Heart left ventricle (tissue), 16 donors: Measurements from ENCODE around the gene SP140. TPM values are rescaled to one million over a fixed set of nuclear protein-coding genes. Genes with fewer than 3 reads are reported as not detected.
"Not testable (repeated sequence)": the region's sequence is repeated elsewhere in the genome, so short reads cannot be mapped to it uniquely, and the experiment has no call there.

ENCODE experiments used
- ATAC-seq, 4 donors: fragments of 200-7000 bp; cut with Tn5 transposase; one replicate each; pipeline ENCODE4 v1.9.1; 2020 to 2022; ENCODE audit warnings: moderate library complexity in 4 of 4, mild to moderate bottlenecking in 3 of 4, moderate number of reproducible peaks in 1 of 4
- DNase-seq, 5 donors: peaks; one replicate each; pipeline ENCODE4 v3.0.0-alpha.2; 2020
- H3K27ac ChIP-seq, 12 donors: fragments of 200-600 bp; sonication (generic) in 4 of 12; one replicate each; pipeline versions ENCODE4 v1.5.0 to v1.8.0; 2016 to 2022; ENCODE audit warnings: mild to moderate bottlenecking in 2 of 12
- H3K27me3 ChIP-seq, 9 donors: fragments of 200-600 bp; sonication (generic) in 2 of 9; one replicate each; pipeline versions ENCODE4 v1.5.1 to v1.8.0; 2016 to 2022; ENCODE audit warnings: mild to moderate bottlenecking in 3 of 9
- H3K36me3 ChIP-seq, 9 donors: fragments of 200-600 bp; sonication (generic) in 2 of 9; one replicate each; pipeline versions ENCODE4 v1.5.0 to v1.8.0; 2018 to 2022; ENCODE audit warnings: mild to moderate bottlenecking in 2 of 9
- H3K4me1 ChIP-seq, 12 donors: fragments of 200-600 bp; sonication (generic) in 4 of 12; one replicate each; pipeline versions ENCODE4 v1.5.0 to v1.8.0; 2016 to 2022; ENCODE audit warnings: mild to moderate bottlenecking in 3 of 12
- H3K4me3 ChIP-seq, 12 donors: fragments of 200-600 bp; sonication (generic) in 4 of 12; one replicate each; pipeline versions ENCODE4 v1.5.0 to v1.8.0; 2017 to 2022; ENCODE audit warnings: mild to moderate bottlenecking in 9 of 12, moderate library complexity in 4 of 12
- H3K9me3 ChIP-seq, 12 donors: fragments of 200-600 bp; sonication (generic) in 4 of 12; one replicate each; pipeline versions ENCODE4 v1.5.0 to v1.8.0; 2016 to 2022; ENCODE audit warnings: mild to moderate bottlenecking in 1 of 12
- POLR2A ChIP-seq, 2 donors: fragments of 450-650 bp; IDR thresholded peaks; one replicate each; pipeline ENCODE4 v1.6.1; 2017; ENCODE audit warnings: antibody characterized with exemption in 2 of 2, mild to moderate bottlenecking in 2 of 2, moderate library complexity in 2 of 2
- WGBS, 4 donors: extraction: QIAGEN DNeasy Blood & Tissue Kit in 2 of 4; methylation state at CpG; one replicate each; pipeline versions ENCODE4 v1.1.5 to v1.1.7; 2013 to 2018; 5-methylcytosine and 5-hydroxymethylcytosine counted together
- intact Hi-C, 10 donors: fragments of 100-400 bp; cut with DNase I; formaldehyde crosslinking; loops; one replicate each; pipeline versions ENCODE4 v1.11.1 to v1.14.2; 2022
- polyA plus RNA-seq, 2 donors: library from polyadenylated mRNA; stranded (reverse); fragments of 200-250 nt; gene quantifications; one replicate each; pipeline ENCODE4 v1.2.3, GENCODE V29; 2013
- total RNA-seq, 9 donors: library from RNA; depleted of rRNA in 2 of 9; stranded (reverse); fragments of >200 nt in 2 of 9; fragmentation: NEBNext Ultra II Directional in 3 of 9; extraction: Animal tissue kit (Norgen Biotek cat#: 25700) in 3 of 9; gene quantifications; one replicate each; pipeline versions ENCODE4 v1.1.0 to v1.2.4, GENCODE V29; 2016 to 2023
- TF ChIP-seq, protein P1 (sequence below), 12 donors: fragments of 200-600 bp; sonication (generic) in 4 of 12; IDR thresholded peaks; one replicate each; pipeline versions ENCODE4 v1.5.0 to v1.8.0; 2018 to 2022; ENCODE audit warnings: antibody characterized with exemption in 12 of 12, mild to moderate bottlenecking in 5 of 12
- donor health status: ischemic (EF 13 %, LVEDD 7.1; RV severe dilation, severe dysfunction).
- donor health status: healthy with polysubstance abuse.
- donor health status: DM: no; HTN: yes; CAD: no.
- donor health status: DM: no; HTN: no; CAD: no.
- donor health status: ischemic (EF 25% LVEDD 6.9; RV normal size, moderate dysfunction).
- donor health status: ischemic (EF 25% LVEDD 5.7; RV mildly dilated, moderate dysfunction).
- donor health status: healthy.
- donor health status: DM: yes; HTN: yes; CAD: no.
- donor health status: ischemic (EF 35%, LVEDD 5.7; RV mildly dilated, moderate dysfunction).
- donor health status: nonischemic (EF 11% LVEDD 7.7; RV severe dilation, severe dysfunction).
- donor health status: DM: yes; HTN: yes; CAD: no.
- donor health status: PGD.
- donor health status: ischemic (EF 29% LVEDD 5.4; RV normal size, mild dysfunction).
- donor health status: nonischemic (EF 23%, LVEDD 6.1; RV moderate dilation, normal function).

Gene SP140
- total and polyA plus RNA-seq, 11 donors = 0.46 to 9.6 (median 0.62) TPM

GRCh38 chr2:230335864-230336506 is 110.4 kb downstream of the SP140 start:
- 74 to 79% (median 76%) methylated on average over 3 of the region's 3 CpGs for WGBS, 4 donors
- Histone ChIP-seq H3K9me3 (no peaks in the 10 kb centered on the region), H3K36me3 (peaks cover 0 to 22% (median 5%) of the 10 kb centered on the region in 9 donors), H3K4me1 (peaks cover 0 to 30% (median 0%) of the 10 kb centered on the region in 12 donors), H3K27me3 (no peaks in the 10 kb centered on the region), H3K4me3 (no peak overlapping the region), H3K27ac (no peak overlapping the region)
- DNase-seq = no peak
- TF ChIP-seq POLR2A (IDR thresholded peaks at IDR 0.05) = no peak
- TF ChIP-seq, protein P1, sequence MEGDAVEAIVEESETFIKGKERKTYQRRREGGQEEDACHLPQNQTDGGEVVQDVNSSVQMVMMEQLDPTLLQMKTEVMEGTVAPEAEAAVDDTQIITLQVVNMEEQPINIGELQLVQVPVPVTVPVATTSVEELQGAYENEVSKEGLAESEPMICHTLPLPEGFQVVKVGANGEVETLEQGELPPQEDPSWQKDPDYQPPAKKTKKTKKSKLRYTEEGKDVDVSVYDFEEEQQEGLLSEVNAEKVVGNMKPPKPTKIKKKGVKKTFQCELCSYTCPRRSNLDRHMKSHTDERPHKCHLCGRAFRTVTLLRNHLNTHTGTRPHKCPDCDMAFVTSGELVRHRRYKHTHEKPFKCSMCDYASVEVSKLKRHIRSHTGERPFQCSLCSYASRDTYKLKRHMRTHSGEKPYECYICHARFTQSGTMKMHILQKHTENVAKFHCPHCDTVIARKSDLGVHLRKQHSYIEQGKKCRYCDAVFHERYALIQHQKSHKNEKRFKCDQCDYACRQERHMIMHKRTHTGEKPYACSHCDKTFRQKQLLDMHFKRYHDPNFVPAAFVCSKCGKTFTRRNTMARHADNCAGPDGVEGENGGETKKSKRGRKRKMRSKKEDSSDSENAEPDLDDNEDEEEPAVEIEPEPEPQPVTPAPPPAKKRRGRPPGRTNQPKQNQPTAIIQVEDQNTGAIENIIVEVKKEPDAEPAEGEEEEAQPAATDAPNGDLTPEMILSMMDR (IDR thresholded peaks at IDR 0.05) = no peak
- intact Hi-C loops = no loop called here
- ATAC-seq = no peak

DNA sequence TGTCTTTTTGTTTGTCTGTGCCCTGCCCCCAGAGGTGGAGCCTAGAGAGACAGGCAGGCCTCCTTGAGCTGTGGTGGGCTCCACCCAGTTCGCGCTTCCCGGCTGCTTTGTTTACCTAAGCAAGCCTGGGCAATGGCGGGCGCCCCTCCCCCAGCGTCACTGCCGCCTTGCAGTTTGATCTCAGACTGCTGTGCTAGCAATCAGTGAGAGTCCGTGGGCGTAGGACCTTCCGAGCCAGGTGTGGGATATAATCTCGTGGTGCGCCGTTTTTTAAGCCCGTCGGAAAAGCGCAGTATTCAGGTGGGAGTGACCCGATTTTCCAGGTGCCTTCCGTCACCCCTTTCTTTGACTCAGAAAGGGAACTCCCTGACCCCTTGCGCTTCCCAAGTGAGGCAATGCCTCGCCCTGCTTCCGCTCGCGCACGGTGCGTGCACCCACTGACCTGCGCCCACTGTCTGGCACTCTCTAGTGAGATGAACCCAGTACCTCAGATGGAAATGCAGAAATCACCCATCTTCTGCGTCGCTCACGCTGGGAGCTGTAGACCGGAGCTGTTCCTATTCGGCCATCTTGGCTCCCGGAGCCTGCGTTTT is 116.5 kb downstream of the SP140 start:
- H3K4me1 ChIP-seq, DNase-seq, H3K27ac ChIP-seq, H3K27me3 ChIP-seq, H3K4me3 ChIP-seq, ATAC-seq, intact Hi-C loops: not testable (repeated sequence)
- peaks cover 0 to 41% (median 19%) of the 10 kb centered on the region in 12 donors for H3K9me3 ChIP-seq
- 91 to 94% (median 91%) methylated on average over 28 to 33 of the region's 33 CpGs for WGBS, 4 donors
- H3K36me3 ChIP-seq = peaks cover 0 to 28% (median 0%) of the 10 kb centered on the region in 9 donors

- peaks cover 0 to 44% (median 20%) of the 10 kb centered on the region in 12 donors for H3K9me3 ChIP-seq
- H3K36me3 ChIP-seq = peaks cover 0 to 28% (median 0%) of the 10 kb centered on the region in 9 donors
- WGBS, 4 donors = 89 to 93% (median 91%) methylated on average over 2 of the region's 2 CpGs
- H3K27ac ChIP-seq, intact Hi-C loops, H3K4me3 ChIP-seq, ATAC-seq, DNase-seq, H3K27me3 ChIP-seq: not testable (repeated sequence)
- H3K4me1 ChIP-seq = peaks cover 0 to 11% (median 0%) of the 10 kb centered on the region in 12 donors
Measured at GRCh38 chr2:230343041-230343624, 117.6 kb downstream of the SP140 start.

DNA sequence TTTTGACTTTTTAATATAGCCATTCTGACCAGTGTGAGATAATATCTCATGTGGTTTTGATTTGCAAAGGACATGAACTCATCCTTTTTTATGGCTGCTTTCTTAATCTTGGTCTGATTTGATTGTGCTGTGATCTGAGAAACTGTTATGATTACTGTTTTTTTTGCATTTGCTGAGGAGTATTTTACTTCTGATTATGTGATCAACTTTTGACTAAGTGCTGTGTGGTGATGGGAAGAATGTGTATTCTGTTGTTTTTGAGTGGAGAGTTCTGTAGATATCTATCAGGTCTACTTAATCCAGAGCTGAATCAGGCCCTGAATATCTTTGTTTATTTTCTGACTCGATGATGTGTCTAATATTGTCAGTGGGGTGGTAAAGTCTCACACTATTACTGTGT is 118.2 kb downstream of the SP140 start:
- 72 to 87% (median 81%) methylated on average over 1 of the region's 1 CpG for WGBS, 4 donors

More for the DNA sequence above, 118.2 kb downstream of the SP140 start:
- peaks cover 0 to 17% (median 0%) of the 10 kb centered on the region in 12 donors for H3K4me1 ChIP-seq
- peaks cover 0 to 28% (median 0%) of the 10 kb centered on the region in 9 donors for H3K36me3 ChIP-seq
- ATAC-seq (no peak), DNase-seq (no peak)
- intact Hi-C loops = no loop called here
- H3K27me3 ChIP-seq = no peaks in the 10 kb centered on the region
- no peak for TF ChIP-seq POLR2A (IDR thresholded peaks at IDR 0.05)
- TF ChIP-seq, protein P1 (IDR thresholded peaks at IDR 0.05) = no peak
- no peak overlapping the region for H3K4me3 ChIP-seq
- H3K27ac ChIP-seq = no peak overlapping the region
- peaks cover 0 to 44% (median 20%) of the 10 kb centered on the region in 12 donors for H3K9me3 ChIP-seq
